GM21515 (cell line): Measurements from ENCODE around the gene TEX264.

ENCODE experiments used
- ATAC-seq: cut with Tn5 transposase; IDR thresholded peaks from one replicate; pipeline ENCODE4 v1.9.1; 2021; ENCODE audit not compliant: unreplicated experiment

TEX264 gene

DNA sequence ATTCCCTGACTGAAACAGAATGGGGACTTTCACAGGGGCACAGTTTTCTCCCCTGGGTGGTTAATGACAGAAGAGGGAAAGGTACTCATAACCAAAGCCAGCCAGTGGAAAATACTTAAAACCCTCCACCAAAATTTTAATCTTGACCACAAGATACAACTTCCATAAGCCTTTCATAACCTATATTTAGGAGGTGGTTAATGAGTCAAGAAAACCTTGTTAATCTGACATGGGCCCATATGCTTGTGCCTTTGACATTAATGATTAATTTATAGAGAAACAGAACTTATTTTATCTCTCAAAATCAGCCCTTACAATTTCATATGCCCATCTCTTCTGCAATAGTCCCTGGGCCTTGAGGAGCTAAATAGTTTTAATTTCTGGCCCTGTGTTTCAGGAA, 76.8 kb downstream of the TEX264 start:
- no peak for ATAC-seq

DNA sequence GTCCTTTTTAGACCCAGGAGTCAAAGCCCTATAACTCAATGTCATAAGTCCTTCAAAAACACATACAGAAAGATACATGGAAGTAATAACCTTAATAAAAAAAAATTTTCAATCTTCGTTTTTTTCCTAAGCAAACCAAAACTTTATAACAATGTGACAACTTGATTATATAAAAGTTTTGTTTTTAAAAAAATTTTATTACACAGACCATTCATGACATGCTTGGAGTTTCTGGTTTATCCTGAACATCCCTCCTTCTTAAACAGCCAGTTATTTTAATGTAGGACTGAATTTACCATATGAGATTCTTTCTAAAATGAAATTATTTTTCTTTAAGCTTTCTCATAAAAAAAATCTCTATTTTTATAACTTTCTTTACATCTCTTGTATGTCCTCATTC, 77.3 kb downstream of the TEX264 start:
- ATAC-seq = no peak

DNA sequence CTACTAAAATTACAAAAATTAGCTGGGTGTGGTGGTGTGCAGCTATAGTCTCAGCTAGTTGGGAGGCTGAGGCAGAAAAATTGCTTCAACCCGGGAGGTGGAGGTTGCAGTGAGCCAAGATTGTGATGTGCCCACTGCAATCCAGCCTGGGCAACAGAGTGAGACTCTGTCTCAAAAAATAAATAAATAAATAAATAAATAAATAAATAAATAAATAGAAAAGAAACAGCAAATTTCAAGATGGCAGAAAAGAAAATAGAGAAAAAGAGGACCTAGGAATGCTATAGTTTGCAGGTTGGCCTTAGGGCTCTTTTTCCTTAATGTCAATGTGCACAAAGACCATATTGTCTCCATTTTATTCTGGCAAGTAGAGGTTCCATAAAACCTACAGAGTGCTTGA, 79.8 kb downstream of the TEX264 start:
- ATAC-seq = no peak

DNA sequence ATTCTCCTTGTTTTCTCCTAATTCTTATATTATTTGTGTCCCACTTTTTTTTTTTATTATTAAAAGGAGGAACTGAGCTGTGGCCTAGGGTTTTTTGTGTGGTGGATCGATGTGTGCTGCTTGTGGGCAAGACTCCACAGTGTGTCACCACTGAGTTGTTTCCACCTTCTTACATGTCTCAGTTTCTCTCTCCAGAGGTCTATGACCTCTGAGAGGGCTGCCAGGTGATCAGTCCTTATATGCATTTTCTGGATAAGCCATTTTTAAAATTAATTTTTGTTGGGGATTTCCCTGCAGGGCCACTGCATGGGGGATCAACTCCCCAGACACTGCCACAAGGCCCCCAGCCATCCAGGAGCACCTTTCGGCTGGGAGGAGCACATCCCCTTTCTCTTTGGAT, 80.2 kb downstream of the TEX264 start:
- ATAC-seq = no peak
